GM19463 (cell line): ENCODE measurements around the gene CTIF.

Source experiments
- ATAC-seq: cut with Tn5 transposase; IDR thresholded peaks from one replicate; pipeline ENCODE4 v1.9.1; 2021; ENCODE audit warnings: mild to moderate bottlenecking, moderate library complexity; ENCODE audit not compliant: unreplicated experiment

CTIF gene

GRCh38 chr18:48794251-48794970 is 255.6 kb downstream of the CTIF start:
- no peak for ATAC-seq

- ATAC-seq: no peak
These were observed 256.9 kb downstream of the CTIF start for GRCh38 chr18:48795696-48796095.

DNA sequence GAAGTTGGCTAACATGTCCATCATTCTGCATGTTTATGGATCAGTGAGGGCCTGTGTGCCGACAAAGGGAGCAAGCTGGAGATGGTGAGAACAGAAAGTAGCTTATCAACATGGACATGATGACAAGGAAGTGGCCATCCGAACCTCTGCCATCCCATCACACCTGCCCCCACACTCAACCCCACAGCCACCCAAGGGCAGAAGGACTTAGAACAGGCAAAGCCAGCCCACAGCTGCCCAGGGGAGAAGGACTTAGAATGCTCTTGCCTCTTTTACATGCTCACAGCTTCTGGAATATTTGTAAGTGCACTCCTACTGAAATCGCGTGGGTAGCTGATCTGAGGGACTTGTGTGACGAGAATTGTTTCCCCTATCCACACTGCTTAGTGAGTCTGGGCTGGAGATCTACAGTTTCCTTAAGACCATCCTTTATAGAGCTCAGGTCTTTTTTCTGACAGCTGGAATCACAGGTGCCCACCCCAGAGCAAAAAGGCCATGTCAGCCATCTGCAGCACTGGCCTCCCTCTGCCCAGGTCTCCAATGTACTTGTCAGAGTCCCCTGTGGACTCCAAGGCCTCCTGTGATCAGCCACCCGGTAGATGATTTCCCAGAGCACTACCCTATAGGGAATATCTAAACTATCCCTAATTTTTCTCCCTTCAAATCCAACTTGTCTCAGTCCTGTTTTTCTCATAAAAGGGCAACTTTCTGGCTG is 257.8 kb downstream of the CTIF start:
- ATAC-seq: no peak

- ATAC-seq: no peak
These were observed 259.0 kb downstream of the CTIF start for GRCh38 chr18:48797841-48798255.

GRCh38 chr18:48798334-48799245 is 259.8 kb downstream of the CTIF start:
- no peak for ATAC-seq

DNA sequence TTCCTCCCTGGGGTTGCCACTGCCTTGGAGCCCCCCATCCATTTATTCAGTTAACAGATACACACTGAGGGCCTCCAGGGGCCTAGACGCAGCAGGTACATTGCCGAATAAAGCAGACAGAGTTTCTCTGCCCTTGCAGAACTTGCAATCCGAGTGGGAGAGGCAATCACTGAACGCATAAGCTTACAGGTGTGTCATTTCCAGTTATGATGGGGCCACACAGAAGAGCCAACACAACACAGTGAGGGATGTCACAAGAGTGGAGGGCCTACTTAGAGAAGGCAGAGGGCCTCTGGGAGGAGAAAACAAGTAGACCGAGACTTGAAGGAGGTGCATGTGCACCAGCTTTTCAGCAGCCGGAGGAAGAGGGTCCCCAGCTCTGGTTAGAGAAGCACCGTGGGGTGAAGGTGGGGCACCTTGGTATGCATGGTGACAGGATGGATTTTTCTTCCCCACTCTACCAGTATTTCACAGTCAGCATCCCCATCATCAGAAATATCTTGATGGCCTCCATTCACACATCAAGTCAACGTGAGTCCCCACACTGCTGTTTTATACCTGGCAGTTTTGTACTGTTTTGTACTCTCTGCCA is 261.0 kb downstream of the CTIF start:
- no peak for ATAC-seq

DNA sequence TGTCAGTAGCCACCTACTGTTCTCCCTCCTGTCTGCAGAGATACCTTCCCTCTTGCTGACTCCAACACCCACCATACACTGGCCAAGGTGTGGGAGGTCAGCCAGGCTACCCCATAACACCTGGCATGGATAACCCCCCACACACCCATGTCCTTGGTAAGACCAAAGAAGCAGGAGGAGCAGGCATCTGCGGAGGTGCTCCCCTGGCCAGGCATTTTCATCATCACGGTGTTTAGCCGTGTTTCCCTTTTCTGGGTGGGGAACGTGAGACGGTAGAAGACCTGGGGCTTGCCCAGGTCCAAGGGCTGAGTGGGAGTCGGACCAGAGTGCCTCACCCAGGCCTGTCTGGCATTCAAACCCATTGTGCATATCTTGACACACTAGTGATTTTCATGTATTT is 261.6 kb downstream of the CTIF start:
- no peak for ATAC-seq

DNA sequence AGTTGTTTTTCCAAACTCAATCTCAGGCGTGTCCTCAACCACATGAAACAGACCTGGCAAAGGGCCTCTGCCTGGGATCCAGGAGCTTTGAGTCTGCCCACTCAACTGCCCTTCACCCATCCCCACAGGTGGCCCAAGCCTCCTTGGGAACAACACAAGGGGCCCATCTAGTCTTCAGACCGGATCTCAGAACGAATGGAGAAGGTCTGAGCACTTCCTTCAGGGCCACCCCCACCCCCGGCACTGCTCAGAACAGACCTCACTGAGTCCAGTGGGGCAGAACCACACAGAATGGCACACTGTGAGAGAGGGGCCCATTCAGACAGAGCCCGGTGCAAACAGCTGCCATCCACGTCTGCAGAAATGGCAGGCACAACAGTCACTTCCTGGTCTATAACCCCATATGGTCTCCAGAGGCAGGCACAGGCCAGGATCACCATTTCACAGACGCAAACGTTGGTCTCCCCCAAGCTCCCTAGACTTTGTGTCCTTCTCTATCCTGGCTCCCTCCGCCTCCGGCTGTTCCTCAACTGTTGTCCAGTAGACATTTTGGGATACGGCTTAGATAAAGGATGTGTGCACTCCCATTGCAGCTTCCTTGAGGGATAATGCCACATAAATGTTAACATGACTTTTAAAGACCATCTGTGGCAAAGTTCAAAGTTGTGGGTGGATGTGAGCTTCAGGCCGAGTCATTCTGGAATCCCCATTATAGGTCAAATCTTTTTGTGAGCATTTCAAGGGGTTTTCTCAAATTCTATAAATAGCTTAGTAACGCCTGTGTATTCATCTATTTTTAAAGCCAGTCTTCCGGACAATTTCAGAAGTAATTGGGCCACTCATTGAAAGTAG is 262.3 kb downstream of the CTIF start:
- peak; percentile 64 for ATAC-seq

- ATAC-seq: no peak
These were observed 263.1 kb downstream of the CTIF start for GRCh38 chr18:48801728-48802542.

DNA sequence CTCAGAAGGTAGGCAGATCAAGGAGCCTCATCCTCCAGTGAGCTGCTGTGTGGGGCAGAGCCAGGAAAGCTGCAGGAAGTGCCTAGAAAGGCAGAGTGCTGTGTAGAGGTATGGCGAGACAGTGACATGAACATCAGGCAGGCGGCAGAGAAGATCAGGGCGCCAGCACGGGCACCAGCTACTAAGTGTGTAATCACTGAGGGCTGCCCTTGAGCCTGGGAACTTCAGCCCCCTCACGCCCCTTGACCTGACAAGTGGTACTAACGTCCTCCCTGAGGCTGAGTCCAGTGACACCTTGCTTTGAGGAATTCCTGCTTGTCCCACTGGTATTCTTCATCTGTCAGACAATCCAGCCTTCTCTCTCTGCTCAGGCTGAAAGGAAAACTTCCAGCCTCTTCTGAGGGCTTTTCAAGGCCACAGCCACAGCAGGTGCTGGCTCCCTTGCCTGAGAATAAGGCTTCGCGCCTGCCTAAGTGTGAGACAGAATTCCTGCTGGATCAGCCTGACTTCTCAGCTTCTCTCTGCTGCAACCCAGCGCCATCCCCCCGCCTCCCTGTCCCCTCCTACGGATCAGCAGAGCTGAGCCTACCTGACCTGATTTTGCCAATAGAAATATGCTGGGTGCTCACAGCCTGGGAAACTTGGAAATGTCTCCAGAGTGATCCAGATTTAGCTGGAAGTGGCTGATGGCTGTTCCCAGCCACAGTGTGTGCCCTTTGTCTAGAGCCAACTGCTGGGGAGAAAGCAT is 263.9 kb downstream of the CTIF start:
- no peak for ATAC-seq

DNA sequence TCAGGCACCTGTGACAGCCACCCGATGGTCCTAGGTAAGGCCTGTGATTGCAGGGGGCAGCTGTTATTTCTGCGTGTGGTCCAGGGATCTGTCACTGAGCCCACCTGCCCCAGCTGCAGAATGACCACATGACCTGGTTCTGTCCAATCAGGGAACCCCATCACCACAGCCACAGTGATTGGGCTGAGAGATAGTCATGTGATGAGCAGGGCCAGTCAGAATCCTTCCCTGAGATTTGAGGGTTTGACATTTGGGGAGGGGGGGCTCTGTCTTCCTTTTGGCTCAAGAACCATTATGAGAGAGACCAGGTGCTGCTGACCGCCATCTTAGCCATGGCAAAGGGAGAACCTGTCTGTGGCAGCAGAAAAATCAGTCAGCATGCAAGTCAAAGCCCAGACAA is 264.7 kb downstream of the CTIF start:
- ATAC-seq: no peak

DNA sequence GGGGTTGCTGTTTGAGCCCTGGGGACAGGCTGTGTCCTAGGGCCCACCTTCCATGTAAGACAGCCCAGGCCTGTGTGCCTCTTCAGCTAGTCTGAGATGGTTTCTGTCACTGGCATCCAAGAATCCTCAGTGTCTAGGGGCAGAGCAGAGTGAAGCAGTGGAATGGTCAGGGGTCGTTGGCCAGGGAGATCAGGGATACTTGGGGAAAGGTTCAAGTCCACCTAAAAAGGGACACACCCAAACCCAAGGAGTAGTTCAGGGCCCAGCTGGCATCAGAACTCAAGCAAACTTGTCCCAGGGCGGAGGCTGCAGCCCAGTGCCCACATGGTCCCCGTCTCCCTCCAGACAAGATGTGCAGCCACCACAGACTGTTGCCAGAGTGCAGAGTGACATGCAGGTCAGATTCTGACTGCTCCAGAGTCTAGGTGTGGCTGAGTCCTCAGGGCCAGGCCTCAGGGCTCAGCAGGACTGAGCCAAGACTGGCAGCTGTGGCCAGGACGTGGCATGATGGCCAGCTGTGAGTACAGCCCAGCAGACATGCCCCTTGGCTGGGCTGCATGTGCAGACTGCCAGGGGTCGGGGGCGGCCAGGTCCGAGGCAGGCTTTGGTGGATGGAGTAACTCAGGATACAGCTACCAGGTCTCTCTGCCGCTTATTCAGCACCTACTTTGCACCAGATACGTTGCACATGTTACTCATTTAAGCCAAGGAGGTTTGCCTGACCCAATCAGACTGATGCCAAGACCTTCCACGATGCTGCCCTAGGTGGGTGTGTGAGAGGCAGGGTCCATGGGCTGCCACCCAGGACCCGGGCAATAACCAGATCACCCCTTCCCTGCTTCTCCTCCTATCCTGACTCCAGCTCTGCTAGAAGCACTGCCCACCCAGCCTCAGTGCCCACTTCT is 265.4 kb downstream of the CTIF start:
- ATAC-seq: no peak

DNA sequence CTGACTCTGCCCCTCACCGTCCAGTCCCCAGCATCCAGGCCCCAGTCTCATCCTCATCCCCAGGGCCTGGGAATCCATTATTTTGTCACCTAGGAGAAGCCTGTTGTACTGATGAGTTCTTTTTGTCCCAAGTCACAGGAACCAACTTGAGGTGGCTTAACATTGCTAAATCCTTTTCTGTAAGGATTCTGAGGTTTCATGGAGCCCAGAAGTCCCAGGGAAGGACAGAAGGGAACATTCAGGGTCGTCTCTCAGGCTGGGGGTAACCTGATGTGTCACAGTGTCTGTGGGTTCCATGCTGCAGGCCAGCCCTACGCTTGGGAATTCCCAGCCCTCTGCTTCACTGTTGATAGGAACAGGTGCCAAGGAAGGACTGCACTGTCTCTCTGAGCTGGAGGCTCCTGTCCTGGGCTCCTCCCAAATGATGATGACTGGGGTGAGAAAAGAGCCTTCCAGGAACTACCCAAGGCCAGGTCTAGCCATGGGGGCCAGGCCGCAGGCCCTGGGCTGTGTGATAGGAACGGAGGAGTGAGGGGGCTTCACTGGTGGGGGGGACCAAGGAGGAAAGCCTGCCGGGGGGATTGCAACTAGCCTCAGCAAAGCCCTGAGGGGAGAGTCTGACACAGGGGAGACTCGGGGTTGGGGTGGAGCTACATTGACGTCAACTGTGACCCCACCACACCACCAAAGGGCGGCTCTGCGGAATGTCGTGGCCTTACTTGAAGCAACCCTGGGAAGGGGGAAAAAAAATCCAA is 266.2 kb downstream of the CTIF start:
- no peak for ATAC-seq

GRCh38 chr18:48805826-48806535 is 267.1 kb downstream of the CTIF start:
- ATAC-seq: no peak

GRCh38 chr18:48806551-48807261 is 267.9 kb downstream of the CTIF start:
- ATAC-seq: no peak

DNA sequence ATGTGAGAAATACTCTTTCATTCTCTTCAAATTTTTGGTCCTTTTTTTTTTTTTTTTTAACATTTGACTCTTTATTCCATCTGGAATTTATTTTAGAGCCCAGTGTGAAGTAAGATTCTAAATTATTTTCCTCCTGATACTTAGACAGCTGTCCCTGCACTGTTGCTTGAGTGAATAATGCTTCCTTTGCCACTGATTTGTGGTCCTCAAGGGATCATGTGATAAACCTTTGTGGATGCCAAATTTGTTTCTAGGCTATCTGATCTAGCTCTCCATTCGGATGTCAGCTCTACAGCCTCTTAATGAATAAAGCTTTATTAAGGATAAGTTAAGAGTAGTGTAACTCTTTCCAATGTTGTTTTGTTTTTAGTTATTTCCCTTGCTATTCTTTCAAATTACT is 269.6 kb downstream of the CTIF start:
- no peak for ATAC-seq
